RCC 7860 (cell line): ENCODE results near the gene OTOG.

Experiments used
- DNase-seq: peaks from one replicate; pipeline ENCODE4 v3.0.0-alpha.2; 2015; ENCODE audit warnings: low spot score
- FAIRE-seq: peaks from 2 replicates; lab custom pipeline; 2012; peaks lifted over from hg19 to GRCh38; lab: Jason Lieb, UNC

The OTOG gene

GRCh38 chr11:17686231-17686980, 139.3 kb downstream of the OTOG start:
- DNase-seq (no peak), FAIRE-seq (no peak)

- FAIRE-seq (no peak), DNase-seq (no peak)
These were observed 141.0 kb downstream of the OTOG start for GRCh38 chr11:17687946-17688670.

GRCh38 chr11:17691550-17691949, 144.5 kb downstream of the OTOG start:
- FAIRE-seq (no peak), DNase-seq (no peak)

GRCh38 chr11:17691976-17692375, 144.9 kb downstream of the OTOG start:
- no peak for DNase-seq
- FAIRE-seq: no peak

GRCh38 chr11:17692931-17693330, 145.9 kb downstream of the OTOG start:
- no peak for FAIRE-seq

GRCh38 chr11:17693531-17693930, 146.5 kb downstream of the OTOG start:
- DNase-seq: no peak
- no peak for FAIRE-seq

More at GRCh38 chr11:17692931-17693330, 145.9 kb downstream of the OTOG start:
- no peak for DNase-seq

GRCh38 chr11:17694494-17695110, 147.5 kb downstream of the OTOG start:
- no peak for FAIRE-seq
- DNase-seq: no peak

- FAIRE-seq: no peak
- DNase-seq: no peak
These were observed 148.7 kb downstream of the OTOG start for GRCh38 chr11:17695454-17696441.

GRCh38 chr11:17696741-17697140, 149.7 kb downstream of the OTOG start:
- DNase-seq (no peak), FAIRE-seq (no peak)
